HepG2 (cell line): Measurements from ENCODE around the gene SLC4A2. TPM values are rescaled to one million over a fixed set of nuclear protein-coding genes. Genes with fewer than 3 reads are reported as not detected.

Experiments used
- ARID2 ChIP-seq: sonication (generic); formaldehyde crosslinking; IDR thresholded peaks from 2 replicates; pipeline ENCODE4 v1.8.1; 2022; ENCODE audit warnings: mild to moderate bottlenecking, missing genetic modification reagents, borderline replicate concordance
- ATM ChIP-seq: fragments of 450-650 bp; IDR thresholded peaks from 2 replicates; pipeline ENCODE4 v1.7.1; 2017; ENCODE audit warnings: mild to moderate bottlenecking, borderline replicate concordance
- ELF3 ChIP-seq: IDR thresholded peaks from 2 replicates; pipeline ENCODE4 v1.6.1; 2016; ENCODE audit warnings: missing genetic modification reagents, missing compliant biosample characterization
- MAFF ChIP-seq: IDR thresholded peaks from 2 replicates; pipeline ENCODE4 v1.6.1; 2011; ENCODE audit warnings: low read depth, low read length, improper control_type of control experiment
- MAZ ChIP-seq, 2 experiments: sonication (generic) in 1 of 2; formaldehyde crosslinking in 1 of 2; IDR thresholded peaks; 2 replicates each; pipeline versions ENCODE4 v1.5.0 to v1.6.1; 2012 to 2020; ENCODE audit warnings: low read depth in 2 of 2, mild to moderate bottlenecking in 2 of 2, borderline replicate concordance in 1 of 2, improper control_type of control experiment in 1 of 2, low read length in 1 of 2, missing genetic modification reagents in 1 of 2, moderate library complexity in 1 of 2
- NR1H2 ChIP-seq: sonication (generic); formaldehyde crosslinking; IDR thresholded peaks from 2 replicates; pipeline ENCODE4 v1.8.1; 2022; ENCODE audit warnings: low read depth, missing genetic modification reagents, borderline replicate concordance
- PAWR ChIP-seq: sonication (generic); formaldehyde crosslinking; IDR thresholded peaks from 2 replicates; pipeline ENCODE4 v1.4.0; 2020; ENCODE audit warnings: missing genetic modification reagents, mild to moderate bottlenecking, borderline replicate concordance
- RAD21 ChIP-seq: fragments of 450-650 bp; formaldehyde crosslinking; IDR thresholded peaks from 2 replicates; pipeline ENCODE4 v1.5.0; 2020; ENCODE audit warnings: mild to moderate bottlenecking
- RARA ChIP-seq: IDR thresholded peaks from 2 replicates; pipeline ENCODE4 v1.6.1; 2016; ENCODE audit warnings: missing genetic modification reagents, missing compliant biosample characterization
- RBM39 ChIP-seq: fragments of 200-400 bp; formaldehyde crosslinking; IDR thresholded peaks from one replicate; pipeline ENCODE4 v1.6.1; 2018; ENCODE audit warnings: antibody characterized with exemption, mild to moderate bottlenecking, low read depth, low read length; ENCODE audit not compliant: poor library complexity, severe bottlenecking
- REXO4 ChIP-seq: sonication (generic); formaldehyde crosslinking; IDR thresholded peaks from 2 replicates; pipeline ENCODE4 v1.8.0; 2022; ENCODE audit warnings: missing genetic modification reagents, mild to moderate bottlenecking, borderline replicate concordance
- SIX4 ChIP-seq: sonication (generic); formaldehyde crosslinking; IDR thresholded peaks from 2 replicates; pipeline ENCODE4 v1.4.0; 2020; ENCODE audit warnings: missing genetic modification reagents
- ZNF501 ChIP-seq: sonication (generic); formaldehyde crosslinking; IDR thresholded peaks from 2 replicates; pipeline ENCODE4 v1.5.1; 2020; ENCODE audit warnings: mild to moderate bottlenecking, moderate library complexity, missing genetic modification reagents
- ZNF556 ChIP-seq: sonication (generic); formaldehyde crosslinking; IDR thresholded peaks from 2 replicates; pipeline ENCODE4 v1.4.0; 2020; ENCODE audit warnings: mild to moderate bottlenecking, missing genetic modification reagents, borderline replicate concordance
- ZNF670 ChIP-seq: sonication (generic); formaldehyde crosslinking; IDR thresholded peaks from 2 replicates; pipeline ENCODE4 v1.8.0; 2022; ENCODE audit warnings: mild to moderate bottlenecking, missing genetic modification reagents, borderline replicate concordance
- ZNF703 ChIP-seq: sonication (generic); formaldehyde crosslinking; IDR thresholded peaks from 2 replicates; pipeline ENCODE4 v1.5.1; 2020; ENCODE audit warnings: missing genetic modification reagents, mild to moderate bottlenecking, moderate library complexity, borderline replicate concordance
- polyA plus RNA-seq, 8 experiments: library from polyadenylated mRNA; depleted of rRNA in 3 of 8; stranded (reverse) in 7 of 8; unstranded in 1 of 8; fragments of >200 nt; fragmentation: Illumina TruSeq in 4 of 8; extraction: Trizol in 4 of 8; gene quantifications; 2 replicates each; pipeline versions ENCODE4 v1.2.1 to v1.2.3, GENCODE V29; 2011 to 2016; ENCODE audit warnings: low read depth in 4 of 8, missing spikeins in 1 of 8, mixed read lengths in 1 of 8; ENCODE audit not compliant: insufficient read depth in 1 of 8
- total RNA-seq, 5 experiments: library from RNA; depleted of rRNA; stranded (reverse); fragments of >200 nt; fragmentation: Illumina TruSeq; extraction: Trizol; gene quantifications; 2 replicates each; pipeline ENCODE4 v1.2.3, GENCODE V29; 2016; ENCODE audit warnings: low read depth in 1 of 5
- TF ChIP-seq, protein P1 (sequence below): sonication (generic); formaldehyde crosslinking; IDR thresholded peaks from one replicate; pipeline ENCODE4 v1.5.1; 2020; ENCODE audit warnings: mild to moderate bottlenecking, missing genetic modification reagents; ENCODE audit errors: not compliant biosample characterization
- TF ChIP-seq, protein P2 (sequence below): sonication (generic); formaldehyde crosslinking; IDR thresholded peaks from 2 replicates; pipeline ENCODE4 v1.5.1; 2020; ENCODE audit warnings: mild to moderate bottlenecking, missing genetic modification reagents, moderate library complexity

Gene SLC4A2
- total and polyA plus RNA-seq, 2 of the 13 experiments (the other 11 are each of a cell fraction or from before 2014, with no cell fraction given): 51.9 to 73.4 TPM

DNA sequence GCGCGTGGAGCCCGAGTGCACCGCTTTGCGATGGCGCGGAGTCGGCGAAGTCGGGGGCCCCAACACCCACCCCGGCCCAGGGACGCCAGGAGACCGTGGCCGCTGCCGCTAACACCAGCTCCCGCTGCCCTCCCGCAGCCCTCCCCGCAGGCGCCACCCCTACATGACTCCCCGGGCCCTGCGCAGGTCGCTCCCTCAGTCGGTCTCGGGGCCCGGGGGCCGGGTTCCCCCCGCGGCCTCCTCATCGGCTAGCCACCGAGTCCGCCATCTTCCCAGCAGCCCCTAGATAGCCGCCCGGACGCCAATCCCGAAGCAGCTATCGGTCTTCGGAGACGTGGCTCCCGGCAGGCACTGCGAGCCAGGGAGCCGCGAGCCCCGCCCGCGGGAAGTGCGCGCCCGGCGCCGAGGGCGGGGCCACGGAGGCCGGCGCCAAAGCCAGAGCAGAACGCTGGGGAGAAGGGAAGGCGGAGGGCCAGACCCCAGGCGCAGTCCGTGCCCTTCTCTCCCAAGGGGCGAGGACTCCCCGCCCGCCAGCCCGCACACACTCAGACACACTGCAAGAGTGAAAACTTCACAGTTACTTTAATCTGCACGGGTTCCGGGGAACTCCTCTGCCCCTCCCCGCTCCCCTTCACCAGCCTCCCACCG lies 21.3 kb downstream of the SLC4A2 start, which contains the start of gene FASTK (continued):
- TF ChIP-seq, protein P1, sequence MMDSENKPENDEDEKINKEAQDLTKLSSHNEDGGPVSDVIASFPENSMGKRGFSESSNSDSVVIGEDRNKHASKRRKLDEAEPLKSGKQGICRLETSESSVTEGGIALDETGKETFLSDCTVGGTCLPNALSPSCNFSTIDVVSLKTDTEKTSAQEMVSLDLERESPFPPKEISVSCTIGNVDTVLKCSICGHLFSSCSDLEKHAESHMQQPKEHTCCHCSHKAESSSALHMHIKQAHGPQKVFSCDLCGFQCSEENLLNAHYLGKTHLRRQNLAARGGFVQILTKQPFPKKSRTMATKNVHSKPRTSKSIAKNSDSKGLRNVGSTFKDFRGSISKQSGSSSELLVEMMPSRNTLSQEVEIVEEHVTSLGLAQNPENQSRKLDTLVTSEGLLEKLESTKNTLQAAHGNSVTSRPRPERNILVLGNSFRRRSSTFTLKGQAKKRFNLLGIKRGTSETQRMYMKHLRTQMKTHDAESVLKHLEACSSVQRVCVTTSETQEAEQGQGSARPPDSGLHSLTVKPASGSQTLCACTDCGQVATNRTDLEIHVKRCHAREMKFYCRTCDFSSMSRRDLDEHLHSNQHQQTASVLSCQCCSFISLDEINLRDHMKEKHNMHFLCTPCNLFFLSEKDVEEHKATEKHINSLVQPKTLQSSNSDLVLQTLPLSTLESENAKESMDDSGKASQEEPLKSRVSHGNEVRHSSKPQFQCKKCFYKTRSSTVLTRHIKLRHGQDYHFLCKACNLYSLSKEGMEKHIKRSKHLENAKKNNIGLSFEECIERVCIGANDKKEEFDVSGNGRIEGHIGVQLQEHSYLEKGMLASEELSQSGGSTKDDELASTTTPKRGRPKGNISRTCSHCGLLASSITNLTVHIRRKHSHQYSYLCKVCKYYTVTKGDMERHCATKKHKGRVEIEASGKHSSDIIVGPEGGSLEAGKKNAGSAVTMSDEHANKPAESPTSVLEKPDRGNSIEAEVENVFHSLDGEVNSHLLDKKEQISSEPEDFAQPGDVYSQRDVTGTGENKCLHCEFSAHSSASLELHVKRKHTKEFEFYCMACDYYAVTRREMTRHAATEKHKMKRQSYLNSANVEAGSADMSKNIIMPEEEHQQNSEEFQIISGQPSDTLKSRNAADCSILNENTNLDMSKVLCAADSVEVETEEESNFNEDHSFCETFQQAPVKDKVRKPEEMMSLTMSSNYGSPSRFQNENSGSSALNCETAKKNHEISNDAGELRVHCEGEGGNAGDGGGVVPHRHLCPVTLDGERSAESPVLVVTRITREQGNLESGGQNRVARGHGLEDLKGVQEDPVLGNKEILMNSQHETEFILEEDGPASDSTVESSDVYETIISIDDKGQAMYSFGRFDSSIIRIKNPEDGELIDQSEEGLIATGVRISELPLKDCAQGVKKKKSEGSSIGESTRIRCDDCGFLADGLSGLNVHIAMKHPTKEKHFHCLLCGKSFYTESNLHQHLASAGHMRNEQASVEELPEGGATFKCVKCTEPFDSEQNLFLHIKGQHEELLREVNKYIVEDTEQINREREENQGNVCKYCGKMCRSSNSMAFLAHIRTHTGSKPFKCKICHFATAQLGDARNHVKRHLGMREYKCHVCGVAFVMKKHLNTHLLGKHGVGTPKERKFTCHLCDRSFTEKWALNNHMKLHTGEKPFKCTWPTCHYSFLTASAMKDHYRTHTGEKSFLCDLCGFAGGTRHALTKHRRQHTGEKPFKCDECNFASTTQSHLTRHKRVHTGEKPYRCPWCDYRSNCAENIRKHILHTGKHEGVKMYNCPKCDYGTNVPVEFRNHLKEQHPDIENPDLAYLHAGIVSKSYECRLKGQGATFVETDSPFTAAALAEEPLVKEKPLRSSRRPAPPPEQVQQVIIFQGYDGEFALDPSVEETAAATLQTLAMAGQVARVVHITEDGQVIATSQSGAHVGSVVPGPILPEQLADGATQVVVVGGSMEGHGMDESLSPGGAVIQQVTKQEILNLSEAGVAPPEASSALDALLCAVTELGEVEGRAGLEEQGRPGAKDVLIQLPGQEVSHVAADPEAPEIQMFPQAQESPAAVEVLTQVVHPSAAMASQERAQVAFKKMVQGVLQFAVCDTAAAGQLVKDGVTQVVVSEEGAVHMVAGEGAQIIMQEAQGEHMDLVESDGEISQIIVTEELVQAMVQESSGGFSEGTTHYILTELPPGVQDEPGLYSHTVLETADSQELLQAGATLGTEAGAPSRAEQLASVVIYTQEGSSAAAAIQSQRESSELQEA: peak; percentile 88
- TF ChIP-seq, protein P2, sequence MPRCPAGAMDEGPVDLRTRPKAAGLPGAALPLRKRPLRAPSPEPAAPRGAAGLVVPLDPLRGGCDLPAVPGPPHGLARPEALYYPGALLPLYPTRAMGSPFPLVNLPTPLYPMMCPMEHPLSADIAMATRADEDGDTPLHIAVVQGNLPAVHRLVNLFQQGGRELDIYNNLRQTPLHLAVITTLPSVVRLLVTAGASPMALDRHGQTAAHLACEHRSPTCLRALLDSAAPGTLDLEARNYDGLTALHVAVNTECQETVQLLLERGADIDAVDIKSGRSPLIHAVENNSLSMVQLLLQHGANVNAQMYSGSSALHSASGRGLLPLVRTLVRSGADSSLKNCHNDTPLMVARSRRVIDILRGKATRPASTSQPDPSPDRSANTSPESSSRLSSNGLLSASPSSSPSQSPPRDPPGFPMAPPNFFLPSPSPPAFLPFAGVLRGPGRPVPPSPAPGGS (CRISPR knock-in tag): peak; percentile 87
- TF ChIP-seq ARID2 (0 out of 2 replicates have a peak, but pooled peaks have one; percentile 49), RARA (no peak), PAWR (CRISPR knock-in tag) (no peak), ELF3 (CRISPR knock-in tag) (peak; percentile 46; the same call in 1 of the 2 replicates), ZNF670 (CRISPR knock-in tag) (peak; percentile 90; the same call in 1 of the 2 replicates), MAFF (no peak), ZNF703 (CRISPR knock-in tag) (no peak), MAZ (IDR thresholded peaks at IDR 0.05; ENCODE audit: borderline replicate concordance, low read depth, low read length) (peak; percentile 97), MAZ (CRISPR knock-in tag; IDR thresholded peaks at IDR 0.05; ENCODE audit: low read depth) (peak; percentile 97), NR1H2 (CRISPR knock-in tag) (0 out of 2 replicates have a peak, but pooled peaks have one; percentile 55), REXO4 (CRISPR knock-in tag) (no peak), SIX4 (CRISPR knock-in tag) (no peak; the same call in 1 of the 2 replicates), ZNF501 (CRISPR knock-in tag) (peak; percentile 91), ZNF556 (CRISPR knock-in tag) (peak; percentile 32; the same call in 1 of the 2 replicates), ATM (no peak), RBM39 (peak; percentile 78), RAD21 (CRISPR knock-in tag) (peak; percentile 42; the same call in 1 of the 2 replicates)
